Measurements from ENCODE around the gene ANK2.

ANK2 gene

GRCh38 chr4:113101669-113102068 lies 52.2 kb downstream of the ANK2 start:
- DNase-seq, result no peak

GRCh38 chr4:113103556-113103955 lies 54.1 kb downstream of the ANK2 start:
- no peak for DNase-seq

- DNase-seq, result no peak
Measured at GRCh38 chr4:113106108-113106507, 56.7 kb downstream of the ANK2 start.

GRCh38 chr4:113109106-113109718 lies 59.8 kb downstream of the ANK2 start:
- no peak for DNase-seq

GRCh38 chr4:113112338-113112978 lies 63.0 kb downstream of the ANK2 start:
- no peak for DNase-seq

- no peak for DNase-seq
Measured at GRCh38 chr4:113113151-113113550, 63.7 kb downstream of the ANK2 start.

GRCh38 chr4:113114884-113115283 lies 65.4 kb downstream of the ANK2 start:
- no peak for DNase-seq

- no peak for DNase-seq
Measured at GRCh38 chr4:113116414-113117357, 67.2 kb downstream of the ANK2 start.

GRCh38 chr4:113117358-113117702 lies 67.9 kb downstream of the ANK2 start:
- DNase-seq, result no peak

- no peak for DNase-seq
Measured at GRCh38 chr4:113122066-113122465, 72.6 kb downstream of the ANK2 start.

- DNase-seq, result no peak
Measured at GRCh38 chr4:113125418-113125817, 76.0 kb downstream of the ANK2 start.

GRCh38 chr4:113131136-113131535 lies 81.7 kb downstream of the ANK2 start:
- no peak for DNase-seq

- no peak for DNase-seq
Measured at GRCh38 chr4:113131621-113132020, 82.2 kb downstream of the ANK2 start.

- DNase-seq, result no peak
Measured at GRCh38 chr4:113141901-113142346, 92.5 kb downstream of the ANK2 start.

GRCh38 chr4:113142351-113142750 lies 92.9 kb downstream of the ANK2 start:
- DNase-seq, result no peak

- DNase-seq, result no peak
Measured at GRCh38 chr4:113144091-113144490, 94.6 kb downstream of the ANK2 start.

GRCh38 chr4:113145147-113145518 lies 95.7 kb downstream of the ANK2 start:
- DNase-seq, result no peak

GRCh38 chr4:113145519-113146291 lies 96.3 kb downstream of the ANK2 start:
- DNase-seq, result peak; percentile 4

GRCh38 chr4:113146876-113147358 lies 97.5 kb downstream of the ANK2 start:
- no peak for DNase-seq

- DNase-seq, result no peak
Measured at GRCh38 chr4:113147498-113148111, 98.2 kb downstream of the ANK2 start.

- no peak for DNase-seq
Measured at GRCh38 chr4:113148925-113149324, 99.5 kb downstream of the ANK2 start.

GRCh38 chr4:113153529-113154101 lies 104.2 kb downstream of the ANK2 start:
- DNase-seq, result no peak
